H1 (cell line): ENCODE measurements around the gene CHST4. TPM values are rescaled to one million over a fixed set of nuclear protein-coding genes. Genes with fewer than 3 reads are reported as not detected.
"Not testable (repeated sequence)": the region's sequence is repeated elsewhere in the genome, so short reads cannot be mapped to it uniquely, and the experiment has no call there.

Experiments used
- CTCF ChIA-PET: fragments of 300-600 bp; sonication (Branson Sonifier 250); formaldehyde crosslinking; loops from one replicate; lab custom pipeline; 2021; ENCODE audit not compliant: partially characterized antibody; lab: Charles Lee
- POLR2A ChIA-PET: fragments of 300-600 bp; sonication (Branson Sonifier 250); formaldehyde crosslinking; loops from one replicate; lab custom pipeline; 2021; ENCODE audit warnings: inconsistent platforms; ENCODE audit not compliant: partially characterized antibody; lab: Charles Lee
- DNase-seq, 2 experiments: peaks; one replicate each; pipeline versions ENCODE4 v3.0.0 to v3.0.0-alpha.2; 2010 to 2022; ENCODE audit warnings: low spot score in 2 of 2, low read depth in 1 of 2, mixed read lengths in 1 of 2
- FAIRE-seq: peaks from 2 replicates; lab custom pipeline; 2011; peaks lifted over from hg19 to GRCh38; lab: Jason Lieb, UNC
- H2AFZ ChIP-seq: 2 replicates; pipeline ENCODE4 v1.8.1; 2012; ENCODE audit warnings: low read length, inconsistent platforms
- H2AK5ac ChIP-seq: 2 replicates; pipeline ENCODE4 v1.6.1; 2013; ENCODE audit warnings: low read depth, low read length
- H2BK120ac ChIP-seq: replicated peaks from 2 replicates; pipeline ENCODE3; 2013; ENCODE audit warnings: low read depth, low read length, inconsistent platforms
- H2BK12ac ChIP-seq: 2 replicates; pipeline ENCODE4 v1.6.1; 2013; ENCODE audit warnings: low read depth, low read length
- H2BK15ac ChIP-seq: 2 replicates; pipeline ENCODE4 v1.6.1; 2013; ENCODE audit warnings: low read length
- H2BK20ac ChIP-seq: 2 replicates; pipeline ENCODE4 v1.6.1; 2013; ENCODE audit warnings: low read length
- H2BK5ac ChIP-seq: 2 replicates; pipeline ENCODE4 v1.6.1; 2013; ENCODE audit warnings: low read depth, low read length
- H3K14ac ChIP-seq: 2 replicates; pipeline ENCODE4 v1.6.1; 2013; ENCODE audit warnings: inconsistent platforms; ENCODE audit not compliant: insufficient read length
- H3K18ac ChIP-seq: 2 replicates; pipeline ENCODE4 v1.6.1; 2013; ENCODE audit warnings: low read length; ENCODE audit errors: extremely low read depth
- H3K23ac ChIP-seq: 2 replicates; pipeline ENCODE4 v1.6.1; 2013; ENCODE audit warnings: inconsistent platforms; ENCODE audit not compliant: insufficient read length
- H3K23me2 ChIP-seq: 2 replicates; pipeline ENCODE4 v1.6.1; 2013; ENCODE audit warnings: low read depth, low read length
- H3K27ac ChIP-seq: 2 replicates; pipeline ENCODE4 v1.6.1; 2011; ENCODE audit warnings: low read depth, low read length, inconsistent platforms
- H3K27me3 ChIP-seq, 4 experiments: replicated peaks in 1 of 4; 1 replicate in 1 of 4; 2 replicates in 3 of 4; pipeline versions ENCODE4 v1.6.1 to v1.8.1; 2011 to 2013; ENCODE audit warnings: low read length in 3 of 4, mild to moderate bottlenecking in 3 of 4, inconsistent platforms in 2 of 4, mixed read lengths in 2 of 4, moderate library complexity in 1 of 4; ENCODE audit not compliant: control insufficient read depth in 3 of 4, insufficient read depth in 3 of 4; ENCODE audit errors: extremely low read depth in 1 of 4
- H3K36me3 ChIP-seq, 4 experiments: 2 replicates each; pipeline versions ENCODE4 v1.6.1 to v1.8.1; 2011 to 2013; ENCODE audit warnings: mild to moderate bottlenecking in 4 of 4, low read length in 3 of 4, moderate library complexity in 2 of 4, control low read depth in 1 of 4, inconsistent platforms in 1 of 4; ENCODE audit not compliant: insufficient read depth in 4 of 4, control insufficient read depth in 2 of 4
- H3K4ac ChIP-seq: replicated peaks from 2 replicates; pipeline ENCODE3; 2013; ENCODE audit warnings: low read length, low read depth, mixed read lengths, inconsistent platforms; ENCODE audit not compliant: insufficient read length
- H3K4me1 ChIP-seq, 4 experiments: replicated peaks in 1 of 4; 1 replicate in 1 of 4; 2 replicates in 3 of 4; pipeline versions ENCODE4 v1.6.1 to v1.8.1; 2011 to 2013; ENCODE audit warnings: low read length in 3 of 4, inconsistent platforms in 2 of 4, mixed read lengths in 1 of 4; ENCODE audit not compliant: insufficient read depth in 4 of 4, control insufficient read depth in 3 of 4
- H3K4me2 ChIP-seq, 2 experiments: 2 replicates each; pipeline versions ENCODE4 v1.6.1 to v1.8.1; 2011 to 2013; ENCODE audit warnings: low read depth in 2 of 2, low read length in 2 of 2, control low read depth in 1 of 2, inconsistent platforms in 1 of 2, mild to moderate bottlenecking in 1 of 2; ENCODE audit not compliant: insufficient read depth in 1 of 2
- H3K4me3 ChIP-seq, 4 experiments: fragments of 200-600, 300-600 bp in 1 of 4; sonication (generic), shearing (Covaris generic), sonication (Bioruptor Twin) in 1 of 4; 2 replicates each; pipeline versions ENCODE4 v1.5.1 to v1.8.1; 2011 to 2016; ENCODE audit warnings: low read length in 4 of 4, low read depth in 3 of 4, control low read depth in 2 of 4, inconsistent platforms in 2 of 4, mild to moderate bottlenecking in 2 of 4, mixed read lengths in 1 of 4, moderate library complexity in 1 of 4; ENCODE audit not compliant: insufficient read depth in 2 of 4; ENCODE audit errors: extremely low read depth in 1 of 4
- H3K56ac ChIP-seq: replicated peaks from 2 replicates; pipeline ENCODE3; 2013; ENCODE audit warnings: low read depth, mild to moderate bottlenecking, mixed read lengths, low read length, inconsistent platforms; ENCODE audit not compliant: insufficient read length
- H3K79me1 ChIP-seq: 2 replicates; pipeline ENCODE4 v1.6.1; 2013; ENCODE audit warnings: low read depth, low read length, control low read depth
- H3K79me2 ChIP-seq, 2 experiments: 2 replicates each; pipeline versions ENCODE4 v1.6.1 to v1.8.1; 2012 to 2013; ENCODE audit warnings: low read length in 2 of 2, mild to moderate bottlenecking in 2 of 2, inconsistent platforms in 1 of 2; ENCODE audit not compliant: insufficient read depth in 2 of 2, control insufficient read depth in 1 of 2
- H3K9ac ChIP-seq, 4 experiments: replicated peaks in 1 of 4; 1 replicate in 1 of 4; 2 replicates in 3 of 4; pipeline versions ENCODE4 v1.6.1 to v1.8.1; 2011 to 2013; ENCODE audit warnings: low read depth in 3 of 4, low read length in 3 of 4, control low read depth in 2 of 4, mild to moderate bottlenecking in 2 of 4, moderate library complexity in 2 of 4, inconsistent platforms in 1 of 4; ENCODE audit errors: extremely low read depth in 1 of 4
- H3K9me3 ChIP-seq, 2 experiments: 2 replicates each; pipeline versions ENCODE4 v1.6.1 to v1.8.1; 2012 to 2013; ENCODE audit warnings: mild to moderate bottlenecking in 2 of 2, moderate library complexity in 2 of 2, control low read depth in 1 of 2, inconsistent platforms in 1 of 2, low read depth in 1 of 2, low read length in 1 of 2, mixed read lengths in 1 of 2; ENCODE audit not compliant: insufficient read depth in 2 of 2
- H4K20me1 ChIP-seq, 2 experiments: replicated peaks in 1 of 2; 2 replicates each; pipeline versions ENCODE3 to v1.8.1; 2011 to 2013; ENCODE audit warnings: inconsistent platforms in 2 of 2, low read length in 2 of 2, mild to moderate bottlenecking in 1 of 2; ENCODE audit not compliant: insufficient read depth in 2 of 2, control insufficient read depth in 1 of 2
- H4K5ac ChIP-seq: 2 replicates; pipeline ENCODE4 v1.6.1; 2013; ENCODE audit warnings: low read length, low read depth, mixed read lengths, inconsistent platforms; ENCODE audit not compliant: insufficient read length
- H4K8ac ChIP-seq: 2 replicates; pipeline ENCODE4 v1.8.0; 2013; ENCODE audit warnings: mild to moderate bottlenecking, moderate library complexity, low read length, inconsistent platforms; ENCODE audit not compliant: insufficient read depth; ENCODE audit errors: extremely low read depth
- H4K91ac ChIP-seq: replicated peaks from 2 replicates; pipeline ENCODE3; 2013; ENCODE audit warnings: low read length, mixed read lengths, inconsistent platforms; ENCODE audit not compliant: insufficient read length
- WGBS, 2 experiments: shearing (Covaris generic) in 1 of 2; methylation state at CpG; one replicate each; pipeline versions ENCODE4 v1.1.6 to v1.1.7; 2013 to 2015; ENCODE audit warnings: low lambda C conversion rate in 2 of 2, mixed read lengths in 2 of 2, inconsistent platforms in 1 of 2, low coverage in 1 of 2, missing lambda C conversion rate in 1 of 2; ENCODE audit not compliant: insufficient replicate concordance in 2 of 2, insufficient coverage in 1 of 2, insufficient read length in 1 of 2; ENCODE audit errors: extremely low coverage in 1 of 2, missing lambda C conversion rate in 1 of 2; 5-methylcytosine and 5-hydroxymethylcytosine counted together
- polyA plus RNA-seq, 7 experiments: library from polyadenylated mRNA; depleted of rRNA in 3 of 7; stranded (reverse) in 5 of 7; unstranded in 2 of 7; fragments of >200 nt in 5 of 7; fragments of 200-250 nt in 2 of 7; gene quantifications; 1 replicate in 5 of 7; 2 replicates in 1 of 7; 4 replicates in 1 of 7; pipeline versions ENCODE4 v1.2.1 to v1.2.3, GENCODE V29; 2011 to 2013; ENCODE audit warnings: missing spikeins in 2 of 7, mixed read lengths in 2 of 7
- total RNA-seq: library from RNA; stranded (reverse); fragmentation: NEBNext Ultra II Directional; extraction: Animal tissue kit (Norgen Biotek cat#: 25700); gene quantifications from 2 replicates; pipeline ENCODE4 v1.2.1, GENCODE V29; 2021

The CHST4 gene
- total and polyA plus RNA-seq, 2 of the 8 experiments (the other 6 are each of a cell fraction or from before 2014, with no cell fraction given) = 12.1 to 14.6 TPM

- H3K14ac ChIP-seq, H2BK20ac ChIP-seq, H2AFZ ChIP-seq, H3K9me3 ChIP-seq, H3K18ac ChIP-seq, H3K23me2 ChIP-seq, H2BK15ac ChIP-seq, H3K56ac ChIP-seq, H2BK120ac ChIP-seq, H3K9ac ChIP-seq, H3K27me3 ChIP-seq, H4K20me1 ChIP-seq, H3K4ac ChIP-seq, H2BK12ac ChIP-seq, H2AK5ac ChIP-seq, H3K27ac ChIP-seq, H3K4me1 ChIP-seq, H2BK5ac ChIP-seq, H4K5ac ChIP-seq, H4K8ac ChIP-seq, H3K36me3 ChIP-seq, H3K23ac ChIP-seq, H4K91ac ChIP-seq, H3K79me1 ChIP-seq, FAIRE-seq, H3K4me3 ChIP-seq, DNase-seq, H3K4me2 ChIP-seq, H3K79me2 ChIP-seq: not testable (repeated sequence)
- WGBS, 2 experiments = 89% methylated on average over 5 of the region's 5 CpGs; no CpG with 5 or more reads in 1 of the 2 experiments
- CTCF ChIA-PET = interaction anchor here (0.5 to 15.5 kb wide), 6 partner anchors 10 to 1346 kb away, joined by 3 to 89 read pairs (median 4); no protein-coding TSS in a partner anchor
- POLR2A ChIA-PET = interaction anchor here (1.3 kb wide), 1 partner anchor 8 kb away, joined by 3 read pairs; no protein-coding TSS in a partner anchor
These were observed 56.3 kb downstream of the CHST4 start for GRCh38 chr16:71582553-71582848.
